ENCODE data around the gene GAS2L2. TPM values are rescaled to one million over a fixed set of nuclear protein-coding genes. Genes with fewer than 3 reads are reported as not detected.

The GAS2L2 gene
- total and polyA plus RNA-seq, 4 donors: not detected

DNA sequence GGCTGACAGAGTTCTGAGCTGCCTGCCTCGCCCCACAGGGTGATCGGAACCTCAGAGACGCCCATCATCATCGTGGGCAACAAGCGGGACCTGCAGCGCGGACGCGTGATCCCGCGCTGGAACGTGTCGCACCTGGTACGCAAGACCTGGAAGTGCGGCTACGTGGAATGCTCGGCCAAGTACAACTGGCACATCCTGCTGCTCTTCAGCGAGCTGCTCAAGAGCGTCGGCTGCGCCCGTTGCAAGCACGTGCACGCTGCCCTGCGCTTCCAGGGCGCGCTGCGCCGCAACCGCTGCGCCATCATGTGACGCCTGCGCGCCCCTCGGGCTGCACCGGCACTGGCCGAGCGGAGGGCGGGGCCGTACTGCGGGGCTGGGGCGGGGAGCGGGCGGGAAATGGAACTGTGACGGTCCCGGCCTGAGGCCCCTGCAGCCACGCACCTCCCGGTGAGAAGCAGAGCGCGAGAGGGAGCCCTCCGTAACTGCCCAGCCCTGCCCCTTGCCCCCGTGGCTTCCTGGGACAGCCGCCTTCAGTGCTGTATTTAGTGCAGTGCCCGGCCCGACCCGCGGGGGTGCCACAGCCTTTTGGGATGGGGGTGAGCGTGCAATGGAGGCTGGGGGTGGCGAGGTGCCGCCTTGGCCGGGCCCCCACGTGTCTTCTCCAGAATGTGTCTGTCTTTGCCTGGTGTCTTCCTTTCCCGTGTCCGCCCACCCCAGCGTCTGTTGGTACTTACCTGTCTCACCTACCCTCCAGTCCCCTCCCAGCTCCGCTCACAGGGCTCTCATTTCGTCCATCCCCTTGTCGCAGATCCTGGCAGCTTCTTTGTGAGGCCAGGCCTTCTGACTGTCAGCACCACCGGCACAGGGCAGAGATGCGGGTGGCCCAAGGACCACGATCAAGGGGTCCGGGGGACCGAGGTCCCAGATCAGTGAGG lies 11.8 kb downstream of the GAS2L2 start:
- WGBS: 22% methylated on average over 73 of the region's 73 CpGs
- peak overlapping the region in 1 of 3 donors; percentile 24 for H3K4me3 ChIP-seq (ENCODE audit: low read depth in 1 of 3, low read length in 3 of 3)
- DNase-seq (ENCODE audit: low spot score): no peak
- peaks cover 2 to 9% (median 5%) of the 10 kb centered on the region in 4 donors for H3K4me1 ChIP-seq (ENCODE audit: control insufficient read depth in 4 of 4, insufficient read depth in 4 of 4, low read length in 3 of 4)
- peaks cover 0 to 5% (median 3%) of the 10 kb centered on the region in 4 donors for H3K27me3 ChIP-seq (ENCODE audit: control insufficient read depth in 4 of 4, insufficient read depth in 4 of 4, low read length in 3 of 4)
- no peak for TF ChIP-seq RXRA (IDR thresholded peaks at IDR 0.05)
- no peak for TF ChIP-seq EGR1 (IDR thresholded peaks at IDR 0.05; ENCODE audit: low read depth in 2 of 2)
- TF ChIP-seq HNF4A (conservative IDR thresholded peaks at IDR 0.05): no peak
- TF ChIP-seq, protein P1, sequence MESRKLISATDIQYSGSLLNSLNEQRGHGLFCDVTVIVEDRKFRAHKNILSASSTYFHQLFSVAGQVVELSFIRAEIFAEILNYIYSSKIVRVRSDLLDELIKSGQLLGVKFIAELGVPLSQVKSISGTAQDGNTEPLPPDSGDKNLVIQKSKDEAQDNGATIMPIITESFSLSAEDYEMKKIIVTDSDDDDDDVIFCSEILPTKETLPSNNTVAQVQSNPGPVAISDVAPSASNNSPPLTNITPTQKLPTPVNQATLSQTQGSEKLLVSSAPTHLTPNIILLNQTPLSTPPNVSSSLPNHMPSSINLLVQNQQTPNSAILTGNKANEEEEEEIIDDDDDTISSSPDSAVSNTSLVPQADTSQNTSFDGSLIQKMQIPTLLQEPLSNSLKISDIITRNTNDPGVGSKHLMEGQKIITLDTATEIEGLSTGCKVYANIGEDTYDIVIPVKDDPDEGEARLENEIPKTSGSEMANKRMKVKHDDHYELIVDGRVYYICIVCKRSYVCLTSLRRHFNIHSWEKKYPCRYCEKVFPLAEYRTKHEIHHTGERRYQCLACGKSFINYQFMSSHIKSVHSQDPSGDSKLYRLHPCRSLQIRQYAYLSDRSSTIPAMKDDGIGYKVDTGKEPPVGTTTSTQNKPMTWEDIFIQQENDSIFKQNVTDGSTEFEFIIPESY (IDR thresholded peaks at IDR 0.05): no peak
- H3K27ac ChIP-seq (ENCODE audit: low read depth in 1 of 2, low read length in 2 of 2): no peak overlapping the region
- no peaks in the 10 kb centered on the region for H3K36me3 ChIP-seq (ENCODE audit: control insufficient read depth in 4 of 4, insufficient read depth in 3 of 4, low read depth in 1 of 4, low read length in 3 of 4)
- H3K9ac ChIP-seq (ENCODE audit: low read depth in 1 of 2, low read length in 2 of 2): no peak overlapping the region
- no peaks in the 10 kb centered on the region for H3K9me3 ChIP-seq (ENCODE audit: control insufficient read depth in 4 of 4, low read length in 3 of 4)

DNA sequence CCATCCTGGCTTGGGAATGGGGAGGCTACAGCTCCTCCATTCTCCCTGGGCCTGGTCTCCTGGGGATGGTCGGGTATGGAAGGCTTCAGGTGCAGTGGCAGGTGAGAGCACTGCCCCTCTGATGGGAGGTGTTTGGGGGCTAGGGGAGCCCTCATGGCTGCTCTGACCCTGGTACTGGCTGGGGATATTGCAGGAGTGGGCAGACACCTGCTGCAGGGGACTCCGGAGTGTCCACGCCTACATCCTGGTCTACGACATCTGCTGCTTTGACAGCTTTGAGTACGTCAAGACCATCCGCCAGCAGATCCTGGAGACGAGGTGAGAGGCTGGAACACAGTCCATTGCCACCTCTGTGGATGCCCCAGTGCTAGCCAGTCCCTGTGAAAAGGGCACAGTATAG lies 12.8 kb downstream of the GAS2L2 start:
- no peak overlapping the region for H3K27ac ChIP-seq (ENCODE audit: low read depth in 1 of 2, low read length in 2 of 2)
- no peak for TF ChIP-seq FOXA2 (IDR thresholded peaks at IDR 0.05)
- no peak for TF ChIP-seq FOXA1 (IDR thresholded peaks at IDR 0.05)
- TF ChIP-seq SP1 (IDR thresholded peaks at IDR 0.05): no peak
- no peak for TF ChIP-seq NR2F2 (IDR thresholded peaks at IDR 0.05)
- no peak for TF ChIP-seq RXRA (IDR thresholded peaks at IDR 0.05)
- no peak for TF ChIP-seq TAF1 (conservative IDR thresholded peaks at IDR 0.05)
- TF ChIP-seq RAD21 (IDR thresholded peaks at IDR 0.05): no peak
- TF ChIP-seq GABPA (IDR thresholded peaks at IDR 0.05 in 1 of 2, conservative IDR thresholded peaks at IDR 0.05 in 1 of 2): no peak
- TF ChIP-seq, protein P2, sequence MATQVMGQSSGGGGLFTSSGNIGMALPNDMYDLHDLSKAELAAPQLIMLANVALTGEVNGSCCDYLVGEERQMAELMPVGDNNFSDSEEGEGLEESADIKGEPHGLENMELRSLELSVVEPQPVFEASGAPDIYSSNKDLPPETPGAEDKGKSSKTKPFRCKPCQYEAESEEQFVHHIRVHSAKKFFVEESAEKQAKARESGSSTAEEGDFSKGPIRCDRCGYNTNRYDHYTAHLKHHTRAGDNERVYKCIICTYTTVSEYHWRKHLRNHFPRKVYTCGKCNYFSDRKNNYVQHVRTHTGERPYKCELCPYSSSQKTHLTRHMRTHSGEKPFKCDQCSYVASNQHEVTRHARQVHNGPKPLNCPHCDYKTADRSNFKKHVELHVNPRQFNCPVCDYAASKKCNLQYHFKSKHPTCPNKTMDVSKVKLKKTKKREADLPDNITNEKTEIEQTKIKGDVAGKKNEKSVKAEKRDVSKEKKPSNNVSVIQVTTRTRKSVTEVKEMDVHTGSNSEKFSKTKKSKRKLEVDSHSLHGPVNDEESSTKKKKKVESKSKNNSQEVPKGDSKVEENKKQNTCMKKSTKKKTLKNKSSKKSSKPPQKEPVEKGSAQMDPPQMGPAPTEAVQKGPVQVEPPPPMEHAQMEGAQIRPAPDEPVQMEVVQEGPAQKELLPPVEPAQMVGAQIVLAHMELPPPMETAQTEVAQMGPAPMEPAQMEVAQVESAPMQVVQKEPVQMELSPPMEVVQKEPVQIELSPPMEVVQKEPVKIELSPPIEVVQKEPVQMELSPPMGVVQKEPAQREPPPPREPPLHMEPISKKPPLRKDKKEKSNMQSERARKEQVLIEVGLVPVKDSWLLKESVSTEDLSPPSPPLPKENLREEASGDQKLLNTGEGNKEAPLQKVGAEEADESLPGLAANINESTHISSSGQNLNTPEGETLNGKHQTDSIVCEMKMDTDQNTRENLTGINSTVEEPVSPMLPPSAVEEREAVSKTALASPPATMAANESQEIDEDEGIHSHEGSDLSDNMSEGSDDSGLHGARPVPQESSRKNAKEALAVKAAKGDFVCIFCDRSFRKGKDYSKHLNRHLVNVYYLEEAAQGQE (IDR thresholded peaks at IDR 0.05): no peak
- no peak for TF ChIP-seq EGR1 (IDR thresholded peaks at IDR 0.05; ENCODE audit: low read depth in 2 of 2)
- TF ChIP-seq, protein P3, sequence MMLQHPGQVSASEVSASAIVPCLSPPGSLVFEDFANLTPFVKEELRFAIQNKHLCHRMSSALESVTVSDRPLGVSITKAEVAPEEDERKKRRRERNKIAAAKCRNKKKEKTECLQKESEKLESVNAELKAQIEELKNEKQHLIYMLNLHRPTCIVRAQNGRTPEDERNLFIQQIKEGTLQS (IDR thresholded peaks at IDR 0.05): no peak
- no peak for TF ChIP-seq HNF4G (IDR thresholded peaks at IDR 0.05)
- TF ChIP-seq, protein P4, sequence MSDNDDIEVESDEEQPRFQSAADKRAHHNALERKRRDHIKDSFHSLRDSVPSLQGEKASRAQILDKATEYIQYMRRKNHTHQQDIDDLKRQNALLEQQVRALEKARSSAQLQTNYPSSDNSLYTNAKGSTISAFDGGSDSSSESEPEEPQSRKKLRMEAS (IDR thresholded peaks at IDR 0.05): no peak
- TF ChIP-seq YY1 (IDR thresholded peaks at IDR 0.05): no peak
- TF ChIP-seq, protein P5, sequence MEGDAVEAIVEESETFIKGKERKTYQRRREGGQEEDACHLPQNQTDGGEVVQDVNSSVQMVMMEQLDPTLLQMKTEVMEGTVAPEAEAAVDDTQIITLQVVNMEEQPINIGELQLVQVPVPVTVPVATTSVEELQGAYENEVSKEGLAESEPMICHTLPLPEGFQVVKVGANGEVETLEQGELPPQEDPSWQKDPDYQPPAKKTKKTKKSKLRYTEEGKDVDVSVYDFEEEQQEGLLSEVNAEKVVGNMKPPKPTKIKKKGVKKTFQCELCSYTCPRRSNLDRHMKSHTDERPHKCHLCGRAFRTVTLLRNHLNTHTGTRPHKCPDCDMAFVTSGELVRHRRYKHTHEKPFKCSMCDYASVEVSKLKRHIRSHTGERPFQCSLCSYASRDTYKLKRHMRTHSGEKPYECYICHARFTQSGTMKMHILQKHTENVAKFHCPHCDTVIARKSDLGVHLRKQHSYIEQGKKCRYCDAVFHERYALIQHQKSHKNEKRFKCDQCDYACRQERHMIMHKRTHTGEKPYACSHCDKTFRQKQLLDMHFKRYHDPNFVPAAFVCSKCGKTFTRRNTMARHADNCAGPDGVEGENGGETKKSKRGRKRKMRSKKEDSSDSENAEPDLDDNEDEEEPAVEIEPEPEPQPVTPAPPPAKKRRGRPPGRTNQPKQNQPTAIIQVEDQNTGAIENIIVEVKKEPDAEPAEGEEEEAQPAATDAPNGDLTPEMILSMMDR (IDR thresholded peaks at IDR 0.05; ENCODE audit: low read depth, low read length, missing input control): no peak
- TF ChIP-seq, protein P1 (IDR thresholded peaks at IDR 0.05): no peak
- TF ChIP-seq JUND (IDR thresholded peaks at IDR 0.05): no peak
- no peak for TF ChIP-seq HNF4A (conservative IDR thresholded peaks at IDR 0.05)
- no peak overlapping the region for H3K4me3 ChIP-seq (ENCODE audit: low read depth in 1 of 3, low read length in 3 of 3)
- H3K9me3 ChIP-seq (ENCODE audit: control insufficient read depth in 4 of 4, low read length in 3 of 4): no peaks in the 10 kb centered on the region
- no peaks in the 10 kb centered on the region for H3K36me3 ChIP-seq (ENCODE audit: control insufficient read depth in 4 of 4, insufficient read depth in 3 of 4, low read depth in 1 of 4, low read length in 3 of 4)
- H3K4me1 ChIP-seq (ENCODE audit: control insufficient read depth in 4 of 4, insufficient read depth in 4 of 4, low read length in 3 of 4): peaks cover 2 to 9% (median 5%) of the 10 kb centered on the region in 4 donors
- WGBS: 88% methylated on average over 7 of the region's 7 CpGs
- DNase-seq (ENCODE audit: low spot score): no peak
- peaks cover 0 to 5% (median 3%) of the 10 kb centered on the region in 4 donors for H3K27me3 ChIP-seq (ENCODE audit: control insufficient read depth in 4 of 4, insufficient read depth in 4 of 4, low read length in 3 of 4)
- H3K9ac ChIP-seq (ENCODE audit: low read depth in 1 of 2, low read length in 2 of 2): no peak overlapping the region
